Thymus (tissue), 11 donors: ENCODE results near the gene SREBF1. TPM values are rescaled to one million over a fixed set of nuclear protein-coding genes. Genes with fewer than 3 reads are reported as not detected.

Experiments
- DNase-seq, 9 donors: peaks; one replicate each; pipeline ENCODE4 v3.0.0-alpha.2; 2013; ENCODE audit warnings: low spot score in 9 of 9, low read depth in 6 of 9, missing footprints in 1 of 9
- H3K27ac ChIP-seq, 2 donors: one replicate each; pipeline ENCODE4 v1.5.1; 2013; ENCODE audit warnings: control low read depth in 1 of 2, low read depth in 1 of 2, low read length in 1 of 2, mild to moderate bottlenecking in 1 of 2, moderate library complexity in 1 of 2
- H3K27me3 ChIP-seq, 2 donors: one replicate each; pipeline ENCODE4 v1.5.1; 2013; ENCODE audit warnings: low read length in 1 of 2; ENCODE audit not compliant: control insufficient read depth in 2 of 2, insufficient read depth in 1 of 2
- H3K36me3 ChIP-seq, 2 donors: one replicate each; pipeline ENCODE4 v1.5.1; 2013; ENCODE audit warnings: low read length in 1 of 2, mild to moderate bottlenecking in 1 of 2, moderate library complexity in 1 of 2; ENCODE audit not compliant: control insufficient read depth in 2 of 2, insufficient read depth in 2 of 2
- H3K4me1 ChIP-seq, 2 donors: one replicate each; pipeline ENCODE4 v1.5.1; 2013; ENCODE audit warnings: low read length in 2 of 2; ENCODE audit not compliant: control insufficient read depth in 2 of 2, insufficient read depth in 2 of 2
- H3K4me3 ChIP-seq, 2 donors: one replicate each; pipeline ENCODE4 v1.5.1; 2013; ENCODE audit warnings: low read length in 2 of 2, control low read depth in 1 of 2, mild to moderate bottlenecking in 1 of 2
- H3K9me3 ChIP-seq, 2 donors: one replicate each; pipeline ENCODE4 v1.5.1; 2013; ENCODE audit warnings: low read length in 1 of 2, mild to moderate bottlenecking in 1 of 2; ENCODE audit not compliant: control insufficient read depth in 2 of 2, insufficient read depth in 1 of 2
- WGBS: extraction: QIAGEN DNeasy Blood & Tissue Kit; methylation state at CpG from one replicate; pipeline ENCODE4 v1.1.7; 2013; 5-methylcytosine and 5-hydroxymethylcytosine counted together
- polyA plus RNA-seq: library from polyadenylated mRNA; stranded (reverse); fragments of 200-250 nt; gene quantifications from one replicate; pipeline ENCODE4 v1.2.3, GENCODE V29; 2013
- total RNA-seq: library from RNA; stranded (reverse); fragments of 120-200 nt; gene quantifications from one replicate; pipeline ENCODE4 v1.2.4, GENCODE V29; 2013
- donor health status: healthy.

The SREBF1 gene
- total and polyA plus RNA-seq, 2 donors = 18.1 to 53.3 TPM

- H3K4me1 ChIP-seq = peaks cover 0 to 9% of the 10 kb centered on the region in 2 donors
- H3K9me3 ChIP-seq = peaks cover 0 to 11% of the 10 kb centered on the region in 2 donors
- no peak overlapping the region for H3K4me3 ChIP-seq
- no peaks in the 10 kb centered on the region for H3K27me3 ChIP-seq
- WGBS = 97% methylated on average over 17 of the region's 17 CpGs
- DNase-seq = no peak
- peaks cover 44 to 69% of the 10 kb centered on the region in 2 donors for H3K36me3 ChIP-seq
- no peak overlapping the region for H3K27ac ChIP-seq
These were observed 30.0 kb downstream of the SREBF1 start for GRCh38 chr17:17806611-17807274.

- H3K27me3 ChIP-seq = no peaks in the 10 kb centered on the region
- H3K4me1 ChIP-seq = peaks cover 0 to 6% of the 10 kb centered on the region in 2 donors
- H3K36me3 ChIP-seq = peaks cover 40 to 64% of the 10 kb centered on the region in 2 donors
- H3K27ac ChIP-seq = no peak overlapping the region
- no peak overlapping the region for H3K4me3 ChIP-seq
- DNase-seq = no peak
- WGBS = 93% methylated on average over 4 of the region's 4 CpGs
- H3K9me3 ChIP-seq = peaks cover 0 to 11% of the 10 kb centered on the region in 2 donors
These were observed 30.8 kb downstream of the SREBF1 start for GRCh38 chr17:17806035-17806434.

- Histone ChIP-seq H3K9me3 (peaks cover 0 to 7% of the 10 kb centered on the region in 2 donors), H3K4me1 (peaks cover 0 to 4% of the 10 kb centered on the region in 2 donors), H3K36me3 (peaks cover 35 to 61% of the 10 kb centered on the region in 2 donors), H3K4me3 (no peak overlapping the region), H3K27ac (no peak overlapping the region), H3K27me3 (no peaks in the 10 kb centered on the region)
- no peak for DNase-seq
- WGBS = 87% methylated on average over 9 of the region's 9 CpGs
These were observed 31.2 kb downstream of the SREBF1 start for GRCh38 chr17:17805575-17805974.

GRCh38 chr17:17804007-17804406 is 32.8 kb downstream of the SREBF1 start:
- no peak for DNase-seq
- WGBS = 100% methylated on average over 3 of the region's 3 CpGs
- Histone ChIP-seq H3K27ac (no peak overlapping the region), H3K4me1 (no peaks in the 10 kb centered on the region), H3K27me3 (no peaks in the 10 kb centered on the region), H3K4me3 (no peak overlapping the region), H3K9me3 (peaks cover 0 to 5% of the 10 kb centered on the region in 2 donors), H3K36me3 (peaks cover 27 to 51% of the 10 kb centered on the region in 2 donors)

- no peaks in the 10 kb centered on the region for H3K4me1 ChIP-seq
- H3K4me3 ChIP-seq = no peak overlapping the region
- no peaks in the 10 kb centered on the region for H3K27me3 ChIP-seq
- H3K36me3 ChIP-seq = peaks cover 43 to 58% of the 10 kb centered on the region in 2 donors
- no peak overlapping the region for H3K27ac ChIP-seq
- 97% methylated on average over 13 of the region's 13 CpGs for WGBS
- no peak for DNase-seq
- H3K9me3 ChIP-seq = peaks cover 0 to 5% of the 10 kb centered on the region in 2 donors
These were observed 34.8 kb downstream of the SREBF1 start for GRCh38 chr17:17801800-17802481.

- Histone ChIP-seq H3K27ac (no peak overlapping the region), H3K36me3 (peaks cover 46 to 59% of the 10 kb centered on the region in 2 donors), H3K4me3 (no peak overlapping the region), H3K9me3 (peaks cover 1 to 5% of the 10 kb centered on the region in 2 donors), H3K27me3 (no peaks in the 10 kb centered on the region), H3K4me1 (no peaks in the 10 kb centered on the region)
- WGBS = 98% methylated on average over 12 of the region's 12 CpGs
- DNase-seq = no peak
These were observed 36.2 kb downstream of the SREBF1 start for GRCh38 chr17:17800504-17801021.

- peaks cover 0 to 1% of the 10 kb centered on the region in 2 donors for H3K4me1 ChIP-seq
- WGBS = 97% methylated on average over 16 of the region's 16 CpGs
- H3K36me3 ChIP-seq = peaks cover 51 to 63% of the 10 kb centered on the region in 2 donors
- H3K4me3 ChIP-seq = no peak overlapping the region
- H3K27me3 ChIP-seq = no peaks in the 10 kb centered on the region
- DNase-seq = no peak
- no peak overlapping the region for H3K27ac ChIP-seq
- peaks cover 1 to 4% of the 10 kb centered on the region in 2 donors for H3K9me3 ChIP-seq
These were observed 38.1 kb downstream of the SREBF1 start for GRCh38 chr17:17798573-17799255.

GRCh38 chr17:17798010-17798556 is 38.7 kb downstream of the SREBF1 start:
- Histone ChIP-seq H3K27me3 (no peaks in the 10 kb centered on the region), H3K27ac (no peak overlapping the region), H3K4me1 (peaks cover 2 to 7% of the 10 kb centered on the region in 2 donors), H3K9me3 (peaks cover 0 to 1% of the 10 kb centered on the region in 2 donors), H3K36me3 (peaks cover 55 to 65% of the 10 kb centered on the region in 2 donors), H3K4me3 (no peak overlapping the region)
- no peak for DNase-seq
- WGBS = 98% methylated on average over 25 of the region's 25 CpGs
